Tibial artery (tissue), 4 donors: ENCODE measurements around the gene KPNA6.

Source experiments
- DNase-seq, 2 donors: peaks; one replicate each; pipeline ENCODE4 v3.0.0-alpha.2; 2019
- H3K27ac ChIP-seq, 2 donors: fragments of 200-600 bp; sonication (generic) in 1 of 2; 1 replicate in 1 of 2; 2 replicates in 1 of 2; pipeline ENCODE4 v1.5.1; 2018 to 2019; ENCODE audit warnings: mild to moderate bottlenecking in 1 of 2
- H3K27me3 ChIP-seq, 2 donors: fragments of 200-600 bp; sonication (generic) in 1 of 2; one replicate each; pipeline versions ENCODE4 v1.5.1 to v1.6.0; 2016 to 2019
- H3K36me3 ChIP-seq, 3 donors: fragments of 200-600 bp; sonication (generic) in 2 of 3; one replicate each; pipeline ENCODE4 v1.5.1; 2016 to 2019; ENCODE audit warnings: mild to moderate bottlenecking in 2 of 3
- H3K4me1 ChIP-seq, 4 donors: fragments of 200-600 bp; sonication (generic) in 2 of 4; 1 replicate in 3 of 4; 2 replicates in 1 of 4; pipeline ENCODE4 v1.5.1; 2016 to 2019
- H3K4me3 ChIP-seq, 2 donors: fragments of 200-600 bp; sonication (generic) in 1 of 2; 1 replicate in 1 of 2; 2 replicates in 1 of 2; pipeline ENCODE4 v1.5.1; 2018 to 2019; ENCODE audit warnings: mild to moderate bottlenecking in 2 of 2
- H3K9me3 ChIP-seq, 3 donors: fragments of 200-600 bp; sonication (generic) in 1 of 3; one replicate each; pipeline ENCODE4 v1.5.1; 2016 to 2019
- intact Hi-C: fragments of 100-400 bp; cut with DNase I; formaldehyde crosslinking; loops from one replicate; pipeline ENCODE4 v1.15.0; 2023; ENCODE audit warnings: low total_unique reads
- TF ChIP-seq, protein P1 (sequence below), 2 experiments: fragments of 200-600 bp in 1 of 2; fragments of 450-650 bp in 1 of 2; IDR thresholded peaks; one replicate each; pipeline ENCODE4 v1.5.1; 2017 to 2019; ENCODE audit warnings: antibody characterized with exemption in 2 of 2, mild to moderate bottlenecking in 1 of 2, moderate library complexity in 1 of 2

Gene KPNA6

DNA sequence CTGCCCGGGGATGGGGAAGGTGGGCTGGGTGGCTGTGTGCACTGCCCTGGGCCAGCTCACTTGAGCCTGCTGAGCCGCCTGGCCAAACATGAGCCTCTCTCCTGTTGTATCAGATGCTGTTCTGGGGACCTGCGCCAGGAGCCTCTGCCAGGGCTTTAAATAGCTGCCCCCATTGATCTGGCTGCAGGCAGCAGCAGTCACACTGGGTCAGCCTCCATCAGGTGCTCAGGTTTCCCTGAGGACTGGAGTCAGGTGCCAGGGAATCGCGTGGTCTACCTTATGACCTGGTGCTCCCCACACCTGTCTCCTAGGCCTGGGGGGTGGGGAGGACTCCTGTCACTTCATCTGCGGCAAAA lies 91.8 kb downstream of the KPNA6 start:
- peak overlapping the region; percentile 71 to 73 for H3K27ac ChIP-seq
- TF ChIP-seq, protein P1, sequence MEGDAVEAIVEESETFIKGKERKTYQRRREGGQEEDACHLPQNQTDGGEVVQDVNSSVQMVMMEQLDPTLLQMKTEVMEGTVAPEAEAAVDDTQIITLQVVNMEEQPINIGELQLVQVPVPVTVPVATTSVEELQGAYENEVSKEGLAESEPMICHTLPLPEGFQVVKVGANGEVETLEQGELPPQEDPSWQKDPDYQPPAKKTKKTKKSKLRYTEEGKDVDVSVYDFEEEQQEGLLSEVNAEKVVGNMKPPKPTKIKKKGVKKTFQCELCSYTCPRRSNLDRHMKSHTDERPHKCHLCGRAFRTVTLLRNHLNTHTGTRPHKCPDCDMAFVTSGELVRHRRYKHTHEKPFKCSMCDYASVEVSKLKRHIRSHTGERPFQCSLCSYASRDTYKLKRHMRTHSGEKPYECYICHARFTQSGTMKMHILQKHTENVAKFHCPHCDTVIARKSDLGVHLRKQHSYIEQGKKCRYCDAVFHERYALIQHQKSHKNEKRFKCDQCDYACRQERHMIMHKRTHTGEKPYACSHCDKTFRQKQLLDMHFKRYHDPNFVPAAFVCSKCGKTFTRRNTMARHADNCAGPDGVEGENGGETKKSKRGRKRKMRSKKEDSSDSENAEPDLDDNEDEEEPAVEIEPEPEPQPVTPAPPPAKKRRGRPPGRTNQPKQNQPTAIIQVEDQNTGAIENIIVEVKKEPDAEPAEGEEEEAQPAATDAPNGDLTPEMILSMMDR (IDR thresholded peaks at IDR 0.05) = no peak
- H3K4me3 ChIP-seq = peak overlapping the region; percentile 58 to 70
- H3K36me3 ChIP-seq = peaks cover 17 to 39% (median 22%) of the 10 kb centered on the region in 3 donors
- H3K9me3 ChIP-seq = no peaks in the 10 kb centered on the region
- no peaks in the 10 kb centered on the region for H3K27me3 ChIP-seq
- H3K4me1 ChIP-seq = peaks cover 3 to 31% (median 23%) of the 10 kb centered on the region in 4 donors
- intact Hi-C loops = loop anchor here (5.0 kb wide), 1 partner anchor 153 kb away; no protein-coding TSS in a partner anchor
- peak; percentile 74 to 87 for DNase-seq

DNA sequence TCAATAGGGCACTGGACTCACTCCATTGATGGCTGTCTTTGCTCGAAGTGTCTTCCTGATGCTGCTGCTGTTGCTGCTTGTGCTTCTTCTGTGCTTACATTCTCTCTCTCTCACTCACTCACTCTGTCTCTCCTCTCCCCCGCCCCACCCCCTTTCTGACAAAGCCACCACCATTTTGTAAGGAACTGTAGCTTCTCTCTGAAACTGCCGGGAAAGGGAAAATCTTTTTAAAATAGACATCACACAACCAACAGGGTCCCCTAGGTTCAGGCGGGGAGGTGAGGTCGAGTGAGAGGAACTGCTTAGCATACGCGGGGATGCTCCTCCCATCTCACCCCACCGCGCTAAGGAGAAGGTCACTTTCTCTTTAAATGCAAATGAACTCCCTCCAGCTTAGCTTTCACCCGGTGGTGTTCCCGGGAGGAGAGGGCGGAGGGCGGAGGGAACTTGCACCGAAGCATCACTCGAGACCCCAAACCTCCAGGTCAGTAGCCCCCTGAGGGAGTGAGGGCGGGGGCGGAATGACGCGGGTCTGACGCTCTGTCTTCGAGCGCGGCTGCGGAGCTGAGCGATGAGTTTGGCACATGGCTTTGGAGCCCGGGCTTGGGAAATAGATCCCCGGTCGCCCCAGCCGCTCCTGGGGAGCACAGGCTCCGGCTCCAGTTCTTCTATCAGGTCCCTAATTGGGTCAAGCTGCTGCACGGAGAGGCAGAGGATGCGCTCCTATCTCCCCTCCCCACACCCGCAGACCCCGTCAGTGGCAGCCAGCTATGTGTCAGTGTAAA lies 92.6 kb downstream of the KPNA6 start, which contains the start of gene CCDC28B:
TSS of gene CCDC28B (plus strand) at position 370 of the 785 bp plus-strand sequence. CDS start 1,341 bp downstream, outside the sequence.
- intact Hi-C loops = loop anchor here (5.0 kb wide), 1 partner anchor 152 kb away; no protein-coding TSS in a partner anchor
- Histone ChIP-seq H3K27me3 (no peaks in the 10 kb centered on the region), H3K4me1 (peaks cover 3 to 37% (median 28%) of the 10 kb centered on the region in 4 donors), H3K27ac (peak within 1 kb of the TSS; percentile 71 to 73), H3K36me3 (peaks cover 12 to 32% (median 15%) of the 10 kb centered on the region in 3 donors), H3K9me3 (no peaks in the 10 kb centered on the region), H3K4me3 (peak within 1 kb of the TSS; percentile 58 to 70)
- DNase-seq = peak; percentile 62 to 87
- TF ChIP-seq, protein P1 (IDR thresholded peaks at IDR 0.05) = no peak

DNA sequence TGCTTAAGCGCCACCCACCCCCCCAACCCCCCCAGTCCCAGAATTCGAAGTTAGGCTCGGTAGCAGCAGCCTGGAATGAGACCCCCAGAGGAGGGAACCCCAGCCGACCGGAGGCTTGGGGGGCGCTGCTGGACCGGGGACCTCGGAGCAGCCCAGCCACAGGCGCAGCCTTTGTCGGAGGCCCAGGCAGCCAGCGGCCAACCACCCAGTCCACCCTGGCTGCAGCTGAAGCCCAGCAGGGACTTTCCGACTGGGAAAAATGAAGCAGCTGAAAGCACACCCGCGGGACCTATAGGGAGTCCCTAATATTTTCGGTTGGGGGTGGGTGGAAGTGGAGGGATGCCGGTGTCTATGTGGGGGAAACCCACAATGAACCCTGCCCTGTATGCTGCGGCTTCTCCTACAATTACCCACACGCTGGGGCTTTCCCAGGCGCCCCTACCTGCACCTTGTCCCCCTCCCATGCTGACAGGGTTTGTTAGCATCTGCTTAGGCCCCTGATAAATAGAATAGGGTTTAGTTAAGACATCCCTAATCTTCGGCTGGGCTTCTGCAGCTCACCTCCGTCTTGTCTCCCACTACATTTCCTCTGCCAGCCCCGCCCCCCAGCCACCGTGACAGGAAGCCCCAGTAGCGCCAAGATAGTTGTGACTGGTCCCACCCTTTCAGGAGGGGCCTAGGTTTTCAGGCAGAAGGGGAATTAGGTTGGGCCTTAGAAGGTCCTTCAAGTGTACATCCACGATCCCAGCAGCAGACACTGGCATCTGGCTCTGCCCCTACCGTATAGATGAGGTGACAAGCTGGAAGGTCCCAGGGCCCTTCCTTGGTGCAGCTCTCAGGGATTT lies 93.4 kb downstream of the KPNA6 start:
- peak; percentile 78 to 84 for DNase-seq
- Histone ChIP-seq H3K4me3 (peak overlapping the region; percentile 58 to 70), H3K36me3 (peaks cover 4 to 24% (median 9%) of the 10 kb centered on the region in 3 donors), H3K4me1 (peaks cover 3 to 42% (median 34%) of the 10 kb centered on the region in 4 donors), H3K27ac (peak overlapping the region; percentile 71 to 73), H3K9me3 (no peaks in the 10 kb centered on the region), H3K27me3 (no peaks in the 10 kb centered on the region)
- TF ChIP-seq, protein P1 (IDR thresholded peaks at IDR 0.05) = no peak
- intact Hi-C loops = loop anchor here (5.0 kb wide), 1 partner anchor 151 kb away; no protein-coding TSS in a partner anchor

DNA sequence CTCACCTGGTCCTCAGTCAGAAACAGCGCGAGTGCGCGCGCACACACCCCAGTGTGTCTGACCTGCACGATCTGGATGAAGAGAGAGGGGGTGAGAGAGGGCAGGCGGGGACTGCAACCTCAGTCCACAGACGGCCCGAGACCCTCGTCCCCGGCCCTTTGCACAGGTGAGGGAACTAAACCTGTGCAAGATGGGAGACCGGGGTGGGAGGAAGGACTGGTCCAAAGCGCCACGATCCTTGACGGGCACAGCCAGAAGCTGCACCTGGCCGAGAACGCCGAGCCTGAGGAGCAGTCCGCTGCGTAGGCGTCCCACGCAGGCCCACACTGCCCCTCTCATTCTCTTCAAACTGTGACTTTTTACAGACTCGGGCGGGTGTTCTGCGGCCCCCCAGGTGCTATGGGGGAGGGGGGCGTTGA lies 97.1 kb downstream of the KPNA6 start:
- no peaks in the 10 kb centered on the region for H3K9me3 ChIP-seq
- H3K4me1 ChIP-seq = peaks cover 0 to 35% (median 25%) of the 10 kb centered on the region in 4 donors
- H3K36me3 ChIP-seq = no peaks in the 10 kb centered on the region
- H3K27me3 ChIP-seq = no peaks in the 10 kb centered on the region
- H3K4me3 ChIP-seq = peak overlapping the region; percentile 52 to 71
- no peak for DNase-seq
- TF ChIP-seq, protein P1 (IDR thresholded peaks at IDR 0.05) = no peak
- peak overlapping the region; percentile 53 to 60 for H3K27ac ChIP-seq
- intact Hi-C loops = loop anchor here (5.0 kb wide), 2 partner anchors 37 to 147 kb away; no protein-coding TSS in a partner anchor
